HG03095 (cell line): ENCODE measurements around the gene MRPL37.

Experiments
- ATAC-seq: cut with Tn5 transposase; IDR thresholded peaks from one replicate; pipeline ENCODE4 v1.9.1; 2021; ENCODE audit warnings: moderate library complexity; ENCODE audit not compliant: unreplicated experiment

The MRPL37 gene

DNA sequence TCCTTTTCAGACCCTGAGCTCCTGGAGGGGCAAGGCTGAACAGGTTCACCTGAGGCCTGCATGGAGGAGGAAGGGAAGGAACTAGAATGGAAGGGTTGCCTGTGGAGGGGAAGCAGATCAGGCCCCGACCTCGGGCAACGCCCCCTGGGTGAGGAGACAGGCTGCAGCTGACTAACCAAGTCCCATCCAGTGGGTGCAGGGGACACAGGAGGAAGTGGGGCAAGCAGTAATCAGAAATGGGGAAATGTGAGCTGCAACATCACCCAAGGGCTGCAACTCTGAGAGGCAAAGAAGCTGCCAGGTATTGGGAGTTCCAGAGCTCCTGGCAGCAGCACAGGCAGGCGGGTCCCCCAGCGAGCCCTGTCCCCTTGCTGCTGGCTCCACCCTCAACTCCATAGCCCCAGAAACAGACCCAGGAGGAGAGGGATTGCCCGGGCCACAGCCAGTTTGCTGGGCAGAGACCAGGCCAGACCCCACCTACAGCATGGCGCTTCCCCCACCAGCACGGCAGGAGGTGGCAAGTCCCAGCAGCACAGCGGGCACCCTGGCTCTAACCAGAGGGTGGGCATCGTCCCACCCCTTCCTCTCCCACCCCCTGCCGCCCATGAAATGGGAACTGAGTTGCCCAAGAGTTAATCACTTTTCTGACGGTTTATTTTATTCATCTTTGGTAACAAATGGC is 38.5 kb downstream of the MRPL37 start:
- no peak for ATAC-seq

DNA sequence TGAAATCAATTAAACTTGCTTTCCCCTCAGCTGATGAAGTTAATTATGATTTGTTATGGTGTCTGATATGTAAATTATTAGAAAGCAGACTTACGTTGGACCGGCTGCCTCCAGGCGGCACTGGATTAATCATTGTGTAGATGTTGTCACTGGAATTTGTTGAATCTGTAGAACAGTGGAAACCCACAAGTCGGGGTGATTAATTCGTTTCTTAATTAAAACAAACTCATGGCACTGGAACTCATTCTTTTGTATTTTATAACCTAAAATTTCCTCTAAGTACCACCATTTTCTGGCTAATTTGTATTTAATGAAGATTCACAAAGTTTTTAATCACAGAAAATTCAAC is 39.0 kb downstream of the MRPL37 start:
- no peak for ATAC-seq

DNA sequence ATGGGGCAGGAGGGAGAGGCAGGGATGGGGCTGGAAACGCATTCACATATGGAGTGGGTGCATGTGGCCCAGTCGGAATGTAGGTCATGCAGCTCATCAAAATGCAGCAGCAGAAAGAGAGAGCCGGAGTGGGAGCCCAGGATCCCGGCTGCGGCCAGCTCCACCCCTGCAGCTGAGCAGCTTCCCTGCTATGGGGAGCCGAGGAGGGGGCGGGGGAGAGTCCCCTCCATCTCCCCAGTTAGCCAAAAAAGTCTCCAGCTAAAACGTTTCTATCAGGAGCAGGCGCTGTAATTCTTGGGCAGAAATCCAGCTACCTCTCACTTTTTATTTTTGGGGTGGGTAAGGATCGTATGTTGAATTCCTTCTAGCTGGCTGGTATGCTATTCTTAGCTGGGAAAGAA is 39.7 kb downstream of the MRPL37 start:
- ATAC-seq: no peak

DNA sequence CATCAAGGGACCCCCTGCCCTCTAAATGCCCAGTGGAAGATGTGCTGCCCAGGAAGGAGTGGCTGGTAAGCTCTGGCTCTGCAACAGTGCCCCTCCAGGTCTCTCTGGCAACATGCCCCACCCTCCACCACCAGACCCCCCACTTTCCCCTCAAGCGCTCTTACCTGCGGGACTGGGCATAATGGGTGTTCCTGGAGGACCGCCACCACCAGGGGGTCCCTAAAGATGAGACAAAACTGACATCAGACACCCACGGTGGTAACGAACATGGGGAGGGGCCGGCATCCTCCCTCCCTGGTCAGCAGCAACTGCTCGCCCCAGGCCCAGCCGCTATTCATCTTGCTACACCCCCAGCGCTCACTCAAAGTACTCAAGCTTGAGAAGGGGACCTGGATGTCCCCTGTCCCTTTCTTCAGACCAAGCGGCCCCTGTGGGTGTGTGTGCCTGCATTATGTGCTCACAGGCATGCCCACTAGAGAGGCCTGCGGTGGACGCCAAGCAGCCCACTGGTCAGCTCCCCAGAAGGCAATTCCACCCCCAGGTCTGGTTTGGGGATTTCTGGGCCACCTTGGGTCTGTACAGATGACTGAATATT is 40.9 kb downstream of the MRPL37 start:
- ATAC-seq: no peak

- no peak for ATAC-seq
Observed at GRCh38 chr1:54241364-54241763, 41.4 kb downstream of the MRPL37 start.

GRCh38 chr1:54243022-54243421 is 43.1 kb downstream of the MRPL37 start:
- no peak for ATAC-seq

DNA sequence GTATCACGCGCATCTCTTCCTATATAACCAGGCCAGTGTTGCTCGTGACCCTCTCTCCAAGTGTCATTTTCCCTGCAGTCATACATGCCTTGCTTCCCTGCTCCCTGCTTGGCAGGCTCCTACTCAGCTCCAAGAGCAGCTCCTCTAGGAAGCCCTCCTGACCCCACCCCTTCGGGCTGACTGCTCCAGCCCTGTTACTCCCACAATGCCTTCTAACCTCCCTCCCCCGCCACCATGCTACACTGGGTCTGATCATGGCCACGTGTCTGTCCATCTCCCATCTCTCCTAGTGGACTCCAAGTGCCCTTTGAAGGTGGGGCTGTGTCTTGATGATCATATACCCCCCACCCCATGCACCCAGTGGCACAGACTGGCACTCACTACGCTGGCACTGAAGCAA is 44.7 kb downstream of the MRPL37 start:
- ATAC-seq: no peak

- ATAC-seq: no peak
Observed at GRCh38 chr1:54245501-54245900, 45.5 kb downstream of the MRPL37 start.

GRCh38 chr1:54246116-54246721 is 46.3 kb downstream of the MRPL37 start:
- ATAC-seq: no peak

GRCh38 chr1:54247863-54248515 is 48.0 kb downstream of the MRPL37 start:
- no peak for ATAC-seq

DNA sequence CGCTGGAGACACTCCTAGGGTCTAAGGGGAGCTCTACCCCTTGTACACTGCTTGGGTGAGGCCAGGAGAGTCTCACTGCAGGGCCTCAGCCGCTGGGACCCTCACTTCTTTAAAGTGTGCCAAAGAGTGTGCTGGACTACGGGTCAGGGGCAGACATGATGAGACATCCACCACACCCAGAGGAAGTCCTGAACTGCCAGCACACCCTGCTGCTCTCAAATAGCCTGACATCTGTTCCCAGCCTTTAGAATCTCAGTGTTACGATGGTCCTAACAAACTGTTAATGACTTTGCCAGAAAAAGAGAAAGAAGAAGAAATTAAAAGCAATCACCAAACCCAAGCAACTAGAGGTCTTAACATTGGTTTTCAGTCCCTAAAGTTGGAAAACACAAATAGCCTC is 49.0 kb downstream of the MRPL37 start:
- no peak for ATAC-seq

- no peak for ATAC-seq
Observed at GRCh38 chr1:54249819-54250435, 50.0 kb downstream of the MRPL37 start.

- no peak for ATAC-seq
Observed at GRCh38 chr1:54250670-54251069, 50.7 kb downstream of the MRPL37 start.

DNA sequence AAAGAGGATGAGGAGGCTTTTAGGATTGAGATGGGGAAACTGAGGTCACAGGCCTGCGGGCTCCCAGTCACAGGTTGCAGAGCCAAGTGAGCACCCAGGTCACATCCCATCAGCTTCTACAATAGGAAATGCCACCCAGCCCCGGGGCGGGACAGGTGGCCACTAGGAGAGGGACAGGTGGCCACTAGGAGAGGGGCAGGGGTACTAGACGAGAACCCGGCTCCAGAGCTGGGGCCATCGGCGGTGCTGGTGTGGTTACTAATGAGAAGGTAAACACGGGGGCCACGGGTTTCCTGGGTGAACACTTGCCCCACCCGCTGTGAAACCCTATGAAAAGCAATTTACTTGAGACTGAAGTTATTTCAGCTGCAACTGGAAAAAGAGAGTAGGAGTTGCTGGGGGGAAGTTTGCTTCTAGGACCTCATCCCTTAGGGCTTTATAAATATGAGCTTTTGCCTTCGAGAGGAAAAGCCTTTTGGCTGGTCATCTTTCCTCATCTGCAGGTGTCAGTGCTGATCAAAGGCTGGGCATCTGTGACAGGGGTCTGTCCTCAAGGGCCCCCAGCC is 52.5 kb downstream of the MRPL37 start:
- ATAC-seq: no peak

GRCh38 chr1:54253480-54253879 is 53.5 kb downstream of the MRPL37 start:
- no peak for ATAC-seq

DNA sequence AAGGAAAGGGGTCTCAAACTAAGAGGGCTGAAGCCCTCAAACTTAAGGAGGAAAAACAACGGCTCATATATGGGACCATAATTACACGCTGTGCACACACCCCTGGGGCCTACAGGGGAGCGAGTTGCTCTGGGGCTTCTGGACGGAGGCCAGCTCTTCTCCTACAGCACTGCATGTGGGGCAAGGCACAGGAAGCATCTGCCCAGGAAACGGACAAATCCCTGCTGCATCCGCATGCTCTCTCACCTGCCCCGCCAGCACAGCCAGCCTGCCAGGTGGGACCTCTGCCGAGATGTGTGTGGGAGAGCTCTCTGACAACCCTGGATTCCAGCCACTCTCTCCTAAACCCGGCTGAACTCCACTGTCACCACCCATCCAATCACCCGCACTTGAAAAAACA is 54.1 kb downstream of the MRPL37 start:
- no peak for ATAC-seq

- ATAC-seq: no peak
Observed at GRCh38 chr1:54255026-54255702, 55.2 kb downstream of the MRPL37 start.

GRCh38 chr1:54256522-54257345 is 56.8 kb downstream of the MRPL37 start:
- no peak for ATAC-seq

DNA sequence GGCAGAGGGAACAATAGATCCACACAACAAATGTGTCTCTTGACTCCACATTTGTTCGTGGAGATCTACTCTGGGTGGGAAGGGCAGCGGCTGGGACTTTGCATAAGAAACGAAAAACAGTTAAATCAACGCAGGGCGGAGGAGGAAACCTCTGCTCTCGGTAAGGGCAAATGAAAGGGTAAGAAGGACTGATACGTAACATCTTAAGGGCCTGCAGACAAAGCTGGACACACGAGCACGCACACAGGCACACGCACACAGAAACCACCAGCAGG is 57.3 kb downstream of the MRPL37 start:
- no peak for ATAC-seq

- no peak for ATAC-seq
Observed at GRCh38 chr1:54257876-54258275, 57.9 kb downstream of the MRPL37 start.
